HG03521 (cell line): ENCODE data around the gene ZNF365.
"Not testable (repeated sequence)": the region's sequence is repeated elsewhere in the genome, so short reads cannot be mapped to it uniquely, and the experiment has no call there.

ENCODE experiments used
- ATAC-seq: cut with Tn5 transposase; IDR thresholded peaks from one replicate; pipeline ENCODE4 v1.9.1; 2021; ENCODE audit warnings: mild to moderate bottlenecking, moderate library complexity; ENCODE audit not compliant: unreplicated experiment

Gene ZNF365, protein sequence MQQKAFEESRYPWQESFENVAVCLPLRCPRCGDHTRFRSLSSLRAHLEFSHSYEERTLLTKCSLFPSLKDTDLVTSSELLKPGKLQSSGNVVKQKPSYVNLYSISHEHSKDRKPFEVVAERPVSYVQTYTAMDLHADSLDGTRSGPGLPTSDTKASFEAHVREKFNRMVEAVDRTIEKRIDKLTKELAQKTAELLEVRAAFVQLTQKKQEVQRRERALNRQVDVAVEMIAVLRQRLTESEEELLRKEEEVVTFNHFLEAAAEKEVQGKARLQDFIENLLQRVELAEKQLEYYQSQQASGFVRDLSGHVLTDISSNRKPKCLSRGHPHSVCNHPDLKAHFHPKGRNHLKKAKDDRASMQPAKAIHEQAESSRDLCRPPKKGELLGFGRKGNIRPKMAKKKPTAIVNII

DNA sequence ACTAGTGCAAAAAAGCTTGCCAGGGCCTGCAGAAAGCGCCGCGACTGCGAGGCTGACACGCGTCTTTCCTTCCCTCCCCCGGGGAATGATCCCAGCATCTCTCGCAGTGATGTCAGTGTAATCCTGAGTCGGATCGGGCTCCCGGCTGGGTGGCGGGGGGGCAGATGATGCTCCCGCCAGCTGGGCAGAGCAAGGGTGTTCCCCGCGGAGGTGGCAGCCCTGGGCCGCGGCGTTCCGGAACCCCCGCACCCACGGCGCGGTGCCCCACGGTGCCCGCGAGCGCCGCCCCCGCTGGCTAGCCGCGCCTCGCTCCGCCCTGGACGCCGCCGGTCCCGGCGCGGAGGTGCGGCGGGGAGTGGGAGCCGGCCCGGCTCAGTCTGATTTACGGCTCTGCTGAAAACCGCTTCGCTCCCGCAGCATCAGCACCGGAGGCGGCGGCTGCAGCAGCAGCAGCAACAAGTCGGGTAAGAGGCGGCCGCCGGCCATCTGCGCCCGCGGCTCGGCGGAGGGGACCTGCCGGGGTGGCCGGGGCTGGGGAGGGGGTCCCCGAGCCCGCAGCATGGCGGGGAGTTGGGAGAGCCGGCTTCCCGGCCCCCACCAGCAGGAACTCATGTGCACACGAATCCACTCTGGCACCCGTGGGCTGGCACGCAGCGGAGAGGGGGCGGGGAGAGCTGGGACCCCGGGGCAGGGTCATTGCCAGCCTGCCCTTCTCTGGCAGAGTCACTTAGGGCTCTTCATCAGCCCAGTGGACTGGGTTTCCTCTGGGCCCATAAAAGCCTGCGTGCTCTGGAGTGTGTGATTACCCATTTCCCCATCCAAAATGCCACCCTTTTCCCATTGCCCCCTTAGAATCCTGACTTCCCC, at the start of gene ZNF365:
Gene ZNF365 (plus strand): TSS at position 375 of the 867 bp plus-strand sequence. CDS start 1,825 bp downstream, outside the sequence.
- no peak for ATAC-seq

DNA sequence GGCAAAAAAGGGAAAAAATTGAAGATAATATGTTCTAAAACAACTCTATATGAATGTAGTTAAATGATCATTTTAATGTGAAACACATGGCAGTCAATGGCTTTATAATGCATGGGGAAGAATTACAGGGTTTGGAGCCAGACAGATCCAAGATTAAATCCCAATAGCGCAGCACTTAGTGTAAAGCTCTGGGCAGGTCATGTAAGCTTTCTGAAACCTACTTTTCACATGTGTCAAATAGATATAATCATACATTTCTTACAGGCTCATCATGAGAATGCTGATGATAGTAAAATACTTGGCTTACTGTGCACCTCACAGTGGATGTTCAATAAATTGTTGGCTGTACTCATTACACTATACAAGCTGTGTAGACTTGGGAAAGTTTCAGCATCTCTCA, 48.0 kb upstream of the ZNF365 start:
- ATAC-seq, result no peak

DNA sequence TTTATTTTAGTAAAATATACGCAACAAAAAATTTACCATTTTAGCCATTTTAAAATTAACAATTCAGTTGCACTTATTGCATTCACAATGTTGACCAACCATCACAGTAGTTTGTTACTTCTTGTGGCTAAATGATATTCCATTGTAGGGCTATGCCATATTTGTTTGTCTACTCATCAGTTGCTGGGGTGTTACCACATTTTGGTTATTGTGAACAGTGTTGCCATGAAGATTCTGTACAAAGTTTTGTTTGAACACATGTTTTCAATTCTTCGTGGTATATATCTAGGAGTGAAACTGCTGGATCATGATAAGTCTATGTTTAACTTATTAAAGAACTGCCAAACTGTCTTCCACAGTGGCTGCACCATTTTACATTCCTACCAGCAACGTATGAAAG, 46.3 kb upstream of the ZNF365 start:
- ATAC-seq, result no peak

DNA sequence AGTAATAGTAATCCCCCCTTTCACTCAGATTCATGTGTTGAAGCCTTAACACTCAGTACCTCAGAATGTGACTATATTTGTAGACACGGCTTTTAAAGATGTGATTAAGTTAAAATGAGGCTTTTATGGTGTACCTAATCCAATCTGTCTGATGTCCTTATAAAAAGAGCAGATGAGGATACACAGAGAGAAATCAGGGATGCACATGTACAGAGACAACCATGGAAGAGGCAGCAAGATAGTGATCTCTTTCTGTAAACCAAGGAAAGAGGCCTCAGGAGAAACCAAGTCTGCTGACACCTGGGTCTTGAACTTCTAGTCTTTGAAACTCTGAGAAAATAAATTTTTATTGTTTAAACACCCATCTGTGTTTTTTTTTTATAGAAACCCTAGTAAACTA, 44.0 kb upstream of the ZNF365 start:
- ATAC-seq, result no peak

DNA sequence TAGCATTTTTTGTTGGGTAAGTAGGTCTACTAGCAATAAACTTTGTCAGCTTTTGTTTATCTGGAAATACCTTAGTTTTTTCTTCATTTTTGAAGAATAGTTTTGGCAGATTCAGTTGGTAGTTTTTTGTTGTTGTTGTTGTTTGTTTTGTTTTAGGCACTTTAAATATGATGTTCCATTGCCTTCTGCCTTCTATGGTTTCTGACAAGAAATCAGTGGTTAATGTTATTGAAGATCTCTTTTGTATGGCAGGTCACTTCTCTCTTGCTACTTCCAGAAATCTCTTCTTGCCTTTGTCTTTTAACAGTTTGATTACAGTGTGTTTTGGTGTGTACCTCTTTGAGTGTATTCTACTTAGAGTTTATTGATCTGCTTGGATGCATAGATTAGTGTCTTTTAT, 41.8 kb upstream of the ZNF365 start:
- ATAC-seq, result no peak

DNA sequence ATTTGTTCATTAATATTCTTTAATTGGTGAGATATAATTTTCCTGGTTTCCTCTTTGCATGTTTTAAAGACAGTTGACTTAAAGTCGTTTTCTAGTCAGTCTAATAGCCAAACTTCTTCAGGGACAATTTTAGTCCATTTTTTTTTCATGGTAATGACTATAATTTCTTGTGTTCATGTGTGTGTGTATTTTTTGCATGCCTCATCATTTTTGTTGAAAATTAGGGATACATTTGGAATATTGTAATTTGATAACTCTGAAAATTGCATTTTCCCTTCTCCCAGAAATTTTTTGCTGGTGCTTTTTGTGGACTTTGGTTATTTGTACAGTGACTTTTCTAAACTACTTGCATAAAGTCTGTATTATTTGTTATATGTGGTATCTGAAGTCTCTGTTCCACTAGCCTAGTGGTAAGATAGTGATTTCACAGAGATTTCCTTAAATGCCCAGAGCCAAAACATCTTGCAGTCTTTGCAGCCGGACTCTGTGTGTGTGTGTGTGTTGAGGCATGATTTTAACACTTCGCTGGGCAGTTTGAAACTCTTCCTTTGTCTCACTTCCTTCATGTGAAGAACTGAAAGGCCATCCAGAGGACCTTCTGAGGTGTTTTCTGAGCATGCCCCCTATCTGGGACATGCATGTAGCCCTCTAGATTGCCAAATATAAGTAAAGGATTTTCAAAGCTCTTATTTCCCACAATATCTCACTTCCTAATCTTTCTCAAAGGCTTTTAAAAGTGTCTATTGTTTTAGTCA, 40.9 kb upstream of the ZNF365 start:
- no peak for ATAC-seq

DNA sequence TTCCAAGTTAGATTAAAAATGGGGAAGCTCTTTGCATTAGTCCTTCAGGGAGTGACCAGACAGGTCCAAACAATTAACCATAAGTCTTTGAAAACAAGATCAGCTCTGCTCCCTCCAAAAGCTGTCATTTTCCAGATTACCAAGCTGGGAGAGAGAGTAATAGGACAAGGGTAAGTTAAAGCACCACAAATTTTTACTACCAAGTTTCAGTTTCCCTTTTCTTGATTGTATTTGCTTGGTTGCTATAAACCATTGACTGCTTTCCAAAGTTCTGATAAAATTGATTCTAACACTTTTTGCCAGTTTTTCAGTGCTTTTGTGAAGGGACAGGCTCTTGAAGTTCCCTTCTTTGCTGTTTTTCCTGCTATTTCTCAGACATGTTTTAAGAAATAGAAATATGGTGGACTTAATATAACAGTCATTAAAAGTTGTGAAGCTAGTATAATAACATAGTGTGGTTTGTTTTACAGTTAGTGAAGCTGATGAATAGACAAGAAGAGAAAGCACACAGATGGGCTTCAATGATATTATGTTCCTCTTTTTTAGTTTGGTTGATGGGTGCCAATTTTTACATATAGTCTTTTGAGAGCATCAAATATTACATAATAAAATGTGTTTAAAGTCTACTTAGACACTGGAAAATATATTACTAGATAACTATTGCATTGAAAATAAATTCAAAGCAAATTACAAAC, 40.0 kb upstream of the ZNF365 start:
- ATAC-seq, result no peak

DNA sequence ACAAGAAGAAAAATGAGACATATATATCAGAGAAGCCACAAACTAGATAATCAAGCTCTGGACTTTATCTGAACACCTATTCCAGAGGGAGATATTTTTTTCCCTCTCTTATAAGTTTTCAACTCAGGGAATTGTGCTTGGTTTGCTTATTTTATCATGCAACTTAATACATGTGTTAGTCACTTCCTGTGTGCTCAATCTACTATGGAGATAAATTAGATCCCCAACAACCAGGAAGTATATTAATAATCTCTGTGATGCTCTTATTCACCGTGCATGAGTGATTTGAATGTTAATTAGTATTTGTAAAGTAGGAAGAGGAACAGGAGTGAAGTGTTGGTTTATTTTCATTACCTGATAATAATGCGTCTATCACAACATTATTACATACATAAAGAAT, 38.8 kb upstream of the ZNF365 start:
- ATAC-seq, result no peak

DNA sequence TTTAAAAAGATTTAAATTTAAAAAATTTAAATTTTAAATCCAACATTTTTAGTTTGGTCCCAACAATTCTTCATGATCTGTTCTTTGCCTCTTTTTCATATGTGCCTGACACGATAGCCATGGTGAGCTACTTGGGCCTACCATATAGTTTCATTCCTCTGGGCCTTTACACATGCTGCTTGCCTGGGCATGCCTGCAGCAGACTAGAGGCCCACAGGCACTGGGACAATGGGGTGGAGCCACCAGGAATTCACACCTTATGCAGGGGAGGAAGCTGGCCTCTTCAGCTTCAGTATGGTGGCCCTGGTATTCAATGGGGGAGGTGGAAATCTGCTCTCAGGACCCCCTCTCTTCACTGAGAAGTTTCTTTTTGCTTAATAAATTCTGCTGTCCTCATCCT, 37.8 kb upstream of the ZNF365 start:
- no peak for ATAC-seq

DNA sequence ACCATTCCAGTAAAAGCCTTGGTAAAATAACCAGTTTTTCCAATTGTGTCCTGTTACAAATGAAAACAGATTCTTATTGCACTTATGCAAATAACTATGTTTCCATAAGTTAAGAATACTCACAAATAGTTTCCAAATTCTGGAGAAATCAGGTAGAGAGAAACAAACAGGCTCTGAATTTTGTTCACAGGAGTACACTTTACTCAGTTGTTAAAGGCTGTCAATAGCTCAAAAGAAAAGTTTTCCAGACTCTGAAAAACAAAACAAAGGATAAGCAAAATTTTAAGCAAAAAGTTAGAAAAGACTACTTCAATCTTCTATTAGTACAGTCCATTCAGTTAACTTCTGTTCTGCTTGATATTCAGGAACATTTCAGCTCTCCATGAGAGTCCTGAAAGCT, 32.8 kb upstream of the ZNF365 start:
- ATAC-seq, result no peak

DNA sequence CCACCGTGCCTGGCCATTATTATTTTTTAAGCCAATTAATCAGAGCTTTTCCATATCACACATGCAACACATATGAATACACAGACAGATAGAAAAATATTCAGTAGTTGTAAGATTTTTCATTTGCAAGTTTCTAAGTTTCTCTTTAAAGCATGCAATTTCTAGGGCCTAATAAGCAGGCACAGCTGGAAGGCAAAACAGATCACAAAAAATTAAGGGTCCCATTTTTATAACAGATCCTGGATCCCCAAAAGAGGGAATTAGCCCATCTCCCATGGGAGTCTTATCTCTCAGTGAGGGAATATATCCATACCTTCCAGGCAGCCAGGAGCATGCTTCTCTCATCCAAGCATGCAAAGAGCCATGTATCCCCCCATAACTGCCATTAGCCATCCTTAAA, 31.2 kb upstream of the ZNF365 start:
- ATAC-seq, result no peak

DNA sequence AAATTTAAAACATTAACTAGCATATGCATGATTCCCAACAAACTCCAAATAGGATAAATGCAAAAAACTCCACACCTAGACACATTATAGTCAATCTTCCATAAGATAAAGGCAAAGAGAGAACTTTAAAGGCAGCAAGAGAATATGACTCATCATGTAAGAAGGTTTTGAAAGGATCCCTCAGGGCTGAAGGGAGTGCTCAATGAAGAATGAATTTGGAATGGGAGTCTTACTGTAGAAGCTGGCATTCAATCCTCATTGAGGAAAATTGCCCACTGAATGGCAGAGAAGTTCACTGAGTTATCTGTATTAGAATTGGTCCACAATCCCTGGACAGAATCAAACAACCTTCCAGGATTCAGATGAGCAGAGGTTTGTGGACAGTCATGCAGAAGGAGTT, 26.1 kb upstream of the ZNF365 start:
- no peak for ATAC-seq

DNA sequence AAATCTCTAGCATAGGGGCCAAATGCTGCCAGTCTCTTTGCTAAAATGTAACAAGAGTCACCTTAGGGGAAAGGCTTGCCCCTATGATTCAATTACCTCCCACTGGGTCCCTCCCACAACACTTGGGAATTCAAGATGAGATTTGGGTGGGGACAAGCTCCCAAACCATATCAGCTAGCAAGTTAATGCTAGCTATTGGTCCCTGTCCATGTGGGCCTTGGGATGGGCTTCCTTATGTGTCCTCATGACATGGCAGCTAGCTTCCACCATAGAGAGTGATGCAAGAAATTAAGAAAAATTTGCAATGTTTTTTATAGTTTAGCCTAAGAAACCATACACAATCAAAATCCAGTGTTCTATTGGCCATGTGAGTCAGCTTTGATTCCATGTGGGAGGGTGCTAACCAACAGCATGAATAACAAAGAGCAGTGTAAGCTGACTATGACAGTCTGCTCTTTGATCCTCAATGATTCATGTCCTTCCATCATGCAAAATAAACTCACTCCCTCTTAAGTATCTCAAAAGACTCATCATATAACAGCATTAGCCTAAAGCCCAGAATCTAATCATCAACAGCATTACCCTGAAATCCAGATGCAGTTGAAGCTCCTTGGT, 21.7 kb upstream of the ZNF365 start:
- no peak for ATAC-seq

DNA sequence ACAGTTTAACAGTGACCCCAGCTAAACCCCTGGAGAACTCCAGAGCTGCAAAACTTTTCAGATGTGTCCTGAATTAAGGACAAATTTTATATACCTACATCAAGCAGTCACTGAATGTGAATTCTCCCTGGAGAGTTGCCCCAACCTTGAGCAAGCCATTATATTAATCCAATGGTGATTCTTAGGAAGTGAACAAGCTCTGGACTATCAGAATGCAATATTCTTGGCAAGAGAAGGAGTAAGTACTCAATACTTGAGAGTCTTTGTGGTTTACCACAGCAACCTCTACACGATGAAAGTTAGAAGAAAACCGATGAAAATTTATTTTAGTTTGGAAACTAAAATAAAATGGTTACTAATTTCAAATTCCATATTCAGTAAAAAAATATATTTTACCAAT, 19.3 kb upstream of the ZNF365 start:
- no peak for ATAC-seq

DNA sequence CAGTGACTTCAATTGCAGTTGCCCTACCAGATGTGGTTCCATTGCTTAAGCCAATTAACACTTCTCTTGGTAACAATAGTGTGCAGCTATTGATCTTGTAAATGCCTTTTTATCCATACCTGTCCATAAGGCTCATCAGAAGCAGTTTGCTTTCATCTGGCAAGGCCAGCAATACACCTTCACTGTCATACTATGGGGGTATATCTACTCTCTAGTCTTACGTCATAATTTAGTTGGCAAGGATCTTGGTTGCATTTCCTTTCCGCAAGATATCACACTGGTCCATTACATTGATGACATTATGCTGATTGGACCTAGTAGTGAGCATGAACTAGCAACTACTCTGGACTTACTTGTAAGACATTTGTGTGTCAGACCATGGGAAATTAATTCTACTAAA, 17.7 kb upstream of the ZNF365 start:
- ATAC-seq, result no peak

DNA sequence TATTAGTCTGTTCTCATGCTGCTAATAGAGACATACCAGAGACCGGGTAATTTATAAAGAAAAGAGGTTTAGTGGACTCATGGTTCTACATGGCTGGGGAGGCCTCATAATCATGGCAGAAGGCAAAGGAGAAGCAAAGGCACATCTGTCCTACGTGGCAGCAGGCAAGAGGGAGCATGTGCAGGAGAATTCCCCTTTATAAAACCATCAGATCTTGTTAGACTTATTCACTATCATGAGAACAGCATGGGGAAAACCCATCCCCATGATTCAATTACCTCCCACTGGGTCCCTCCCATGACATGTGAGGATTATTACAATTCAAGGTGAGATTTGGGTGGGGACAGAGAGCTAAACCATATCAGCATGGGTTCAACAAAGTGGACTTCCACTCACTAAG, 16.0 kb upstream of the ZNF365 start:
- not testable (repeated sequence) for ATAC-seq

DNA sequence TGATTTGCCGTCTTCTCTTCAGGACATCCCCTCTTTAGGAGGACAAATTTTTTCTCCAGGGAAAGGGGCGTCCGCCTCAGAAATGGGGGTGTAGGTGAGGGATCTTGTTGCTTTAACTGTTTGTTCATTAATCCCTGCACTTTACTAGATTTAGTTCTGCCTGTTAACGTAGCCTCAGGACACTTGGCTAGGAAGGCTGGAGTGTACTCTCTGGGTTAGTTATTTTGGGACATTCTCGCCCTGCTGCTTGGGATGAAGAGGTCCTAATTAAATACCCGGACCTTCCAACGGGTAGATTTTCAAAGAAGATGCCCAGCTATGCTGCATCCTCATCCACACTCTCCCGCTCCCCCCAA, 552 bp upstream of the ZNF365 start:
- no peak for ATAC-seq

DNA sequence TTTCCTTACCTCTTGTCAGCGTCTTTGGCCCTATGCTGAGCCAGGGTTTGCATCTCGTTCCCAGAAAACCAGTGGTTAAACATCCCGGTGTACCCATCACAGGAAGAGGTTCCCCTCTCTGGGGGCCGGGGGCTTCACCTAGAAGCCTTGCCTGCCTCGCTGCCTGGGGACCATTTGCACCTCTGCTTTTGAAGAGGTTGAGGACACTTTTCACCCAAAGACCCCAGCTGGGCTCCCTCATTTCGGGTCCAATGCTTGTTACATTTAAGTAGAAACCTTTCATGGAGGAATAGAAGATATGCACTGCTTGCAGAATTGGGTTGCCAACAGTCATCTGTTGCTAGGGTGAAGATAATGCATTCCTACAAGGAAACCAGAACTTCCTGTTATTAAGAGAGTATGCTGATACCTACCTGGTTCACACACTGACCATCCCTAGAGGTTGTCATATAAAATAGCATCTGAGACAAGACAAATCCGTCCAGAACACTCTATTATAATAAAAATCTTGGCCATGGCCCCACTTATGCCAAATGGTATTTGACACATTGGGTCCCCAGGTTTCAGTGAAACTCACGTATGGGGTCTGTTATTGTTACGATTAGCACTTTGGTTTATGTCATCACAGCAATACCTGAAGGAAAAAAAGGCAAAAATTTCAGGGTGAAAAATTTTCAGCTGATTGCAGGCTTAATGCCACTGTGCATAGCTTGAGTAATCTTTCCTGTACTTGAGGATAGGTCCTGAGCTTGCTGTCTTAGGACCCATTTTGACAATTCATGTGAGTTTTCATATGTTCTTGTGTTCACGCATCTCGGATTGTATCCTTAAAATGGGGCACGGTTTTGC, 917 bp downstream of the ZNF365 start:
- ATAC-seq, result no peak
